ENCODE results near the gene NRXN3.

NRXN3 gene

DNA sequence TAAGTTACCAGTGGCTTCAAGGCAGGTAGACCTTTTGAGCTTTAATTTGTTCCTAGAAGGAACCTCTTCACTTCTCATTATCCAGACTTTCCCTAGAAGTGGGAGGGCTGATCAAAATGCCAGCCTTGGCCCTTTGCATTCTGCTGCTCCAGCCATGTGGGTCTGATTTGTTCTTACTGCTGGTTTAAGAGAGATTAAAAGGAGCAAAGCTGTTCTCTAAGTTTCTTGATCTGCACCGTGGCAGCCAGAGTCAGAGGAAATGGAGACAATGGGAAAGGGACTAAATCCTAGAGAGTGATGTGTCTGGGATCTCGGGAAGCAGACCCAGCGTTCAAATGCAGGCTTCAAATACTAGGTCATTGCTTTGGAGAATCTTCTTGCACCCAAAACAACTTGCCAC is 1281.4 kb downstream of the NRXN3 start:
- ATAC-seq (no peak), DNase-seq (ENCODE audit: low spot score in 2 of 2) (no peak)
- Mint-ChIP-seq H3K4me1 (no peaks in the 10 kb centered on the region), H3K4me3 (no peak overlapping the region), H3K9me3 (peaks cover 8% of the 10 kb centered on the region), H3K27ac (no peak overlapping the region), H3K36me3 (no peaks in the 10 kb centered on the region)

DNA sequence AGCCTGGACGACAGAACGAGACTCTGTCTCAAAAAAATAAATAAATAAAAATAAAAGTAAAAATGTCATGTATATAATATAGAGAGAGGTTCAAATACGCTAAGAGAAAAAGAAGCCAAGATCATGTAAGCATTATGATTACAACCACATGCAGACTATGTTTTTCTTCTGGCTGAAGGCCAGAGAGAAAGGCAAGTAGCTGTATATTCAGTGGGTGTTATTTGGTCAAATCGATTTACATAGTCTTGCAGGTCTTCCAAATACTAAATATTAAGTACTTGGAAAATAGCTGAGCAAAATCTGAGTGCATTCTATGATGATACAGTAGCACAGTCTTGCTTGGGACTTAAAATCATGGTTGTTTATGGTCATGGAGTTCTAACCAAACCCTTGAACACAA is 1283.1 kb downstream of the NRXN3 start:
- H3K27ac Mint-ChIP-seq = no peak overlapping the region
- DNase-seq (ENCODE audit: low spot score in 2 of 2) (no peak), ATAC-seq (no peak)
- H3K4me1 Mint-ChIP-seq = no peaks in the 10 kb centered on the region
- H3K36me3 Mint-ChIP-seq = no peaks in the 10 kb centered on the region
- peaks cover 3% of the 10 kb centered on the region for H3K9me3 Mint-ChIP-seq
- H3K4me3 Mint-ChIP-seq = no peak overlapping the region

DNA sequence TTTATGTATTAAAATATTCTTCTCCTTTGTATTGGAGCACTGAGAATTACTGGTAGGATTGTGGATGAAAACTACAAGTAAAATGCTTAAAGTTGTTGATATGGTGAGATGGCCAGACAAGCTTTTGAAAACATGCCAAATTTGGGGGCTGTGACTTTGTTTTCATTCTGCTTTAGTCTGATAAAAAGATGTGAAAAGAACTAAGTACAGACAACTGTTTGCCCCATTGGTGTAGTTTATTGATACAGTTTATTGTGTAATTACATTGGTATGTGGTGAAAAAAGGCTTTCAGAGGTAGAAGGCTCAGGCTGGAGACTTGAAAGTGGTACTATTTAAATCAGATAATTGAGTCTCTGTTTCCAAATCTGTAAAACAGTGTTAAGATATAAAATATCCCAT is 1294.3 kb downstream of the NRXN3 start:
- H3K4me1 Mint-ChIP-seq = no peaks in the 10 kb centered on the region
- H3K9me3 Mint-ChIP-seq = peaks cover 7% of the 10 kb centered on the region
- DNase-seq (ENCODE audit: low spot score in 2 of 2) (no peak), ATAC-seq (no peak)
- no peak overlapping the region for H3K4me3 Mint-ChIP-seq
- H3K27ac Mint-ChIP-seq = no peak overlapping the region
- no peaks in the 10 kb centered on the region for H3K36me3 Mint-ChIP-seq

DNA sequence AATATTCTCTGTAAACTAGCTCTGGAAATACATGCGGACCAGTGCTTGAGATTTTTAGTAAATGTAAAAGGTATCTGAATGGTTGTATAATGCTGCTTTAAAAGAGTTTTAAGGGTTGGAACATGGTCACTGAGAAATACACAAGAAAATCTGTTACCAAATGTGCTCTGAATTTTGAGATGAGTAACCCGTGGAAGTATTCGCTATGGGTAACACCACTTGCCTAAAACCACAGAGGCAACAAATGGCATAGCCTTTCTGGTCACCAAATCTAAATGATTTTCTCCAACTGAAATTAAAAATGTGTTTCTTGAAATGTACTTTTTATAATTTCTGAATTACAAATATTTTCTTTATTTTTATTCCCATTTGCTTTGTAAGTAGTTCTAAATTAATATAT is 1295.5 kb downstream of the NRXN3 start:
- H3K27ac Mint-ChIP-seq = no peak overlapping the region
- no peaks in the 10 kb centered on the region for H3K4me1 Mint-ChIP-seq
- DNase-seq (ENCODE audit: low spot score in 2 of 2) (no peak), ATAC-seq (no peak)
- peaks cover 12% of the 10 kb centered on the region for H3K9me3 Mint-ChIP-seq
- H3K4me3 Mint-ChIP-seq = no peak overlapping the region
- H3K36me3 Mint-ChIP-seq = no peaks in the 10 kb centered on the region

DNA sequence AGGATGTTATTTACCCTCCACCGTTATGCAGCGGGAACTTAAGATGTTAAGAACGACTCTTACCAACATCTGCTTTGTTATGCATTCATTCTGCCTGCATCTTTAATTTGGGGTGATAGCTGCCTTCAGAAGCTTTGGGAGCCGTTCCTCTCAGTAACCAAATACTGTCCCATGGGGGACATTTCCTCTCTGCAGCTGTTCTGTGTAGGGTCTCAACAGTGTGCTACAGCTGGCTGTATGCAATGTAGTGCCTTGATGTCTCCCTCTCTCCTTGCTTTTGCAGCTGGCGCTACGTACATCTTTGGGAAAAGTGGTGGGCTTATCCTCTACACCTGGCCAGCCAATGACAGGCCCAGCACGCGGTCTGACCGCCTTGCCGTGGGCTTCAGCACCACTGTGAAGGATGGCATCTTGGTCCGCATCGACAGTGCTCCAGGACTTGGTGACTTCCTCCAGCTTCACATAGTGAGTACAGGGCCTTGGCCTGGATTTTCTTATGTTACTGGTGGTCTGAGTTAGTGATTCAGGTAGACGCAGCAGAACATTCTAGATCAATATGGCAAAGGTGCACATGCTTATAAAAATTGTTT is 1296.9 kb downstream of the NRXN3 start:
- ATAC-seq (peak; percentile 32), DNase-seq (ENCODE audit: low spot score in 2 of 2) (no peak)
- Mint-ChIP-seq H3K36me3 (no peaks in the 10 kb centered on the region), H3K4me1 (no peaks in the 10 kb centered on the region), H3K9me3 (peaks cover 10% of the 10 kb centered on the region), H3K4me3 (no peak overlapping the region), H3K27ac (no peak overlapping the region)

DNA sequence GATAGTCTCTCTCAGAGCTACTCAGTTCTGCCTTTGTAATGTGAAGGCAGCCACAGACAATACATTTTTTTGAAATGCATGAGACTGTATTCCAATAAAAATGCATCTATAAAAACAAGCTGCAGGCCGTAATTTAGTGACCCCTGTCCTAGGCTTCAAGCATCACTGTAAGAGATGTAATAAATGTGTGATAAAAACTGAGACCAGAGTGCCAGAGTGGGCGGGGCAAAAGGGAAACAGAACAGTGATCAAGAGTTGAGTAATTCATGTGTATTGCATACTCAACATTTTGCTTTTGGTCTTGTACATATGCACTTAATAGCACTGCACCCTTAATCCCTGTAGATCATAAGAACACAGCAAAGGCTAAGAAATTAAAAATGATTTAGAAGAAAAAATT is 1297.7 kb downstream of the NRXN3 start:
- DNase-seq (ENCODE audit: low spot score in 2 of 2) (no peak), ATAC-seq (no peak)
- no peak overlapping the region for H3K27ac Mint-ChIP-seq

DNA sequence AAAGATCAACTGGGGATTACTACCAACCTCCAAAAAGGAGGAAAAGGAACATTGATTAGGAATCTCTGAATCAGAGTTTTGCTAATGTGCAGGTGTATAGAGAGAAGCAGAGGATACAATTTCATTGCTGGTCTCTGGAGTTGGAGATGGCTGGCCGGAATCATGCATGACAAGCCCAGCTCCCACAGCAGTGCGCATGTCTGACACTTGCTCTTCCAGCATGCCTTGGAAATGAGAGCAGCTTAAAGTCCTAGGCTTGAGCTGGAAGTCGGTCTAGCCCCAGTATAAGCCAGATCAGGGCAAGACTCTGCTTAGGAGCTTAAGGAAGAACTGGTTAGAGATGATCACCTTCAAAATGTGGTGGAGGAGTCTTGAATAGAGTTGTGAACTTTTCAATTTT is 1298.3 kb downstream of the NRXN3 start:
- Mint-ChIP-seq H3K36me3 (no peaks in the 10 kb centered on the region), H3K4me1 (no peaks in the 10 kb centered on the region), H3K9me3 (peaks cover 10% of the 10 kb centered on the region), H3K4me3 (no peak overlapping the region), H3K27ac (no peak overlapping the region)
- ATAC-seq = no peak
- no peak for DNase-seq (ENCODE audit: low spot score in 2 of 2)

More for the DNA sequence above, 1297.7 kb downstream of the NRXN3 start:
- Mint-ChIP-seq H3K4me3 (no peak overlapping the region), H3K36me3 (no peaks in the 10 kb centered on the region), H3K4me1 (no peaks in the 10 kb centered on the region), H3K9me3 (peaks cover 10% of the 10 kb centered on the region)

DNA sequence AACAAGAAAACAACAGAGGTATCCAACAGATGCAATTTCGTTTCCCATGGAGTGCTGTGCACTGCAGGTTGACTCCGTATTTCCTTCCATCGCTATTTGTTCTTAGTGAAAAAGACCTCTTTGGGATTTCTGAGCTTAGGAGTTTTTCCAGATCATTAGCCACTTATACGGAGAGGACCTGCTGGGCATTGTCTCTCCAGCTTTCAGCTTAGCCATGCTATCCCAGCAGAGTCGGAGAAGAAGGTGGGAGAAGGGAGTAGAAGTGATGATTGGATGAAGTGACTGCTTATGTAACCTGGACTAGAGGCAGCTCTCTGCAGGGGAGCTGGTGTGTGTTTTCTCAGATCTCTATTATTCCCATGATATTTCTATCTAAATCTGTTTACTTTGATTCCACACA is 1303.5 kb downstream of the NRXN3 start:
- ATAC-seq = no peak
- H3K4me1 Mint-ChIP-seq = no peaks in the 10 kb centered on the region
- H3K4me3 Mint-ChIP-seq = no peak overlapping the region
- no peak for DNase-seq (ENCODE audit: low spot score in 2 of 2)
- no peaks in the 10 kb centered on the region for H3K36me3 Mint-ChIP-seq
- peaks cover 15% of the 10 kb centered on the region for H3K9me3 Mint-ChIP-seq
- H3K27ac Mint-ChIP-seq = no peak overlapping the region

DNA sequence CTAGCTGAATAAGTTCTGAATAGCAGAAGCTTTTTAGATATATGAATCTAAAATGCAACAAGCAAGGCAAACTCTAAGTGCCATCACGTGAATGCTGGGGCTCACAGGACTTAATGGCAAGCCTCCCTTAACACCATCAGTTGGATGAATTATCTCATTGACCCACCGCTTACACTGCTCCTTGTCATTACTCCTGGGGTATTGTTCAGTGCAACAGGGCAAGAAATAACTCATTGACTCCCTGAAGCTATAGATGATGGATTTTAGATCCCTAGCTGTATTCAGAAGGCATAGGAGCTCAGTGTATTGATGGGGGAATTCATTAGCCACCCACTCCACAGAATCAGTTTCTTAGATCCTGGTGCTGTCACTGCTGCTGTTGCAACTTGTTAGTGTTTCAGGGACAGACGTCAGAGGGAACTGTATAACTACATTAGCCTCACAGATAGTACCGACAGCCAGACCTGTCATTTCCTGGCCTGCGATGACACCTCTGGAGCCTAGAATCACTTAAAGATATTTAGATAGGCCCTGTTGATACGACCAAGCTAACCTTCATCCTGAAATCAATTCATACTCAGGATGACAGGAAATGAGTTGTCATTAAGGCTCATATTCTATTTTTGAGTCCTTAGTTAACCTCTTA is 1305.8 kb downstream of the NRXN3 start:
- no peak overlapping the region for H3K27ac Mint-ChIP-seq
- H3K4me3 Mint-ChIP-seq = no peak overlapping the region
- no peaks in the 10 kb centered on the region for H3K4me1 Mint-ChIP-seq
- no peak for DNase-seq (ENCODE audit: low spot score in 2 of 2)
- ATAC-seq = no peak
- H3K9me3 Mint-ChIP-seq = peaks cover 13% of the 10 kb centered on the region
- no peaks in the 10 kb centered on the region for H3K36me3 Mint-ChIP-seq

DNA sequence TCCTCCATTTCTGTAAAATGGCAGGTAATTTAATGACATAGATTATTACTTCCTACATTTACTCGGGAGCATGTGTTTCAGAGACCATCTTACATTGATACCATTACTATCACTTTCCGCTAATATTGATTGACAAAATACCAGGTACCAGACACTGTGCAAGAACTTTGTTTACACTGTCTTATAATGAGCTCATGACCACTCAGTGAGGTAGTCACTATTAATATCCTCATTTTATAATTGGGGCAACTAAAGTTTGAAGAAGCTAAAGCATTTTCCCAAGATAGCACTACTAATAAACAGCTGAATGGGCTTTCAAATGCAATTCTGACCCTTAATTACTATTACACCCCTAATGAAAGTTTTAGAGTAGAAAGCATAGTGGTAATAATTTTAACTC is 1306.4 kb downstream of the NRXN3 start:
- Mint-ChIP-seq H3K36me3 (no peaks in the 10 kb centered on the region), H3K4me3 (no peak overlapping the region), H3K9me3 (peaks cover 13% of the 10 kb centered on the region), H3K4me1 (no peaks in the 10 kb centered on the region), H3K27ac (no peak overlapping the region)
- ATAC-seq = no peak
- no peak for DNase-seq (ENCODE audit: low spot score in 2 of 2)

DNA sequence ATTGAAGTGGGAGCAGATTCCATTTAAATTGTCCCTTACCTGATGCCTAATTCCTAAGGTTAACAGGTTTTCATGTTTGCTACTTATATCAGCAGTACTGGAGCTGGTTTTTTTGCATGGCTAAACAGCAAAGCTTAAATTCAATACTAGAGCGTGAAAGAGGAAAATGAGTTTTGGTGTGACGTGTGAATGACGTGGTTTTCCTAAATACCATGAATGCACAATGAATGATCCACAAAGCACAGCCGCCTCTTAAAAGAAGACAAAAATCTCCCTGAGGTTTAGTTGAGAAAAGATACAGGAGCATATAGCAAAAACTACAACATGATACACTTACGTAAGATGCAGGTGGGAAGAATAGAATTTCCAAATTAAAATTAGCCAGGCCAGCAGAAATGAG is 1310.0 kb downstream of the NRXN3 start:
- H3K9me3 Mint-ChIP-seq = peaks cover 10% of the 10 kb centered on the region
- DNase-seq (ENCODE audit: low spot score in 2 of 2) (no peak), ATAC-seq (no peak)
- H3K36me3 Mint-ChIP-seq = no peaks in the 10 kb centered on the region
- no peak overlapping the region for H3K27ac Mint-ChIP-seq
- no peak overlapping the region for H3K4me3 Mint-ChIP-seq
- H3K4me1 Mint-ChIP-seq = no peaks in the 10 kb centered on the region

DNA sequence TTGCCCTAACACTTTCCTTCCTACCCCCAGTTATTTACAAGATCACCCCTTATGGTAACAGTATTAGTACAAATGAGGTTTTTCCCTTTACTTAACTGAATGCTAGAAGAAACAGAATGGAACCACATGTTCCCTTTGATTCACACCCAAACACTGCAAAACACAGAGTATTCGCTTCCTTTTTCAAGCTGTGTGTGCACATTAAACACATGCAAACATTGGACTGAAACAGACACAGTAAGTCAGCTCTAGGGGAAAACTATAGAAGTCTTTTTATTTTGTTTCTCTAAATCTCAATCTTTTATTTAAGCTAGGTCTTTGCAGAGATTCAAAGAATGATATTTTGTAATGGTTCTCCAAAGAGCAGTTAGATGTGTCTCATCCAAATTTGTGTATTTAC is 1312.7 kb downstream of the NRXN3 start:
- Mint-ChIP-seq H3K36me3 (no peaks in the 10 kb centered on the region), H3K27ac (no peak overlapping the region), H3K4me3 (no peak overlapping the region), H3K4me1 (no peaks in the 10 kb centered on the region), H3K9me3 (peaks cover 5% of the 10 kb centered on the region)
- no peak for ATAC-seq
- DNase-seq (ENCODE audit: low spot score in 2 of 2) = no peak

DNA sequence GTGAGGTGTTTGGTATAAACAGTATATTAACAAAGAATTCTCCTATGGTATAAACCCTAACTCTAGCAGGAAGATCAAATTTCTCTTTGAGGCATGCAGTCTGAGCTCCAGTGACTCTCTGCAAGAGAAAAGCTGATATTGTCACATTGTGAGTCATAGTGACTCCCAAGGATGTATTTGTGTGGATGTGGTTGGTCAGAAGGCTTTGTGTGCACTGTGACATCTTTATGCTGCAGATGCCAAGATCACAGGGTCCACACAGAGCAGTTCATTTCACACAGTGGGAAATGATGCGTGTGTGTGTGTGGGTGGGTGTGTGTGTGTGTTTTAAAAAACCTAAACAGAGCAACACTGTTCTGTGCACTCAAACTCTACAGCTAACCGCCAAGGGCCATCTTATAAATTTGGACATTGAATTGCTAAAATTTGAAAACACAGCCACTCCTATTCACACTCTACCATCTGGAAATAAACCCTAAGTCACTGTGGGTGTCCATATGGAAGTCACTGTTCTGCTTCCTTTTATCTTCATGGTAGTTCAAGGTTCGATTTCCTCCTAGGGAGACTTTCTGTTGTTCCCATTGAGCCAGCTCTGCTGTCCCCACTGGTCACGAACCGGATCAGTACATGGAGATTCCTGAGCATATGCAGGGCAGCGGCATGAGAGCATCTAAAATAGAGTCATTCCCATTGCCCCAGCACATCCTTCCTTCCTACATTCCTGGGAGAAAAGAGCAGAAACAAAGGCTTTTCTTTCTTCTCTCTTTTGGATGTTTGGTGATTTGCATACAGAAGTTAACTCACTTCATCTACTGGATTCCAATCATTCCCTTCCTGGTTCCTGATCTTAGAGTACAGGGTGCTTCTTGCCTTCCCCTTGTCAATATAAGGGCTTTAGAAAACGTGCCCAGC is 1313.6 kb downstream of the NRXN3 start:
- Mint-ChIP-seq H3K9me3 (peaks cover 10% of the 10 kb centered on the region), H3K27ac (no peak overlapping the region), H3K4me3 (no peak overlapping the region), H3K4me1 (no peaks in the 10 kb centered on the region), H3K36me3 (no peaks in the 10 kb centered on the region)
- no peak for DNase-seq (ENCODE audit: low spot score in 2 of 2)
- no peak for ATAC-seq

DNA sequence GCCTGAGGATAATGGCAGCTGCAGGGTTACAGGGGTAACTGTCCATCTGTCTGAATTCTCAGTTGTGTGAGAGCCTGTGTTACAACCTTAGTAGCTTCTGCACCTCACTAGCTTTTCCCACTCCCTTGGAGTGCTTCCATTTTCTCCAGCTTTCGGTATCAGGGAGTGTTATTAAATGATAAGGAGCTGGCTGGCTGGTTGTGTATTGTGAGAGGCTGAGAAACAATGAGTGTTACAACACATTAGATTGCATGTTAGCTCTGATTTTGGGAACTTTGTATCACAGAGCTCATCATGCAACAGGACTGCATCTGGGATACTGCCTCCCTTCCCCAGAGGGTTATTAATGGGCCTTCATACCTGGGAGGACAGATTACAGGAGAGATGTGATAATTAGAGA is 1317.5 kb downstream of the NRXN3 start:
- H3K4me3 Mint-ChIP-seq = no peak overlapping the region
- no peaks in the 10 kb centered on the region for H3K4me1 Mint-ChIP-seq
- no peaks in the 10 kb centered on the region for H3K36me3 Mint-ChIP-seq
- no peak for ATAC-seq
- no peak for DNase-seq (ENCODE audit: low spot score in 2 of 2)
- no peak overlapping the region for H3K27ac Mint-ChIP-seq
- H3K9me3 Mint-ChIP-seq = peaks cover 8% of the 10 kb centered on the region

DNA sequence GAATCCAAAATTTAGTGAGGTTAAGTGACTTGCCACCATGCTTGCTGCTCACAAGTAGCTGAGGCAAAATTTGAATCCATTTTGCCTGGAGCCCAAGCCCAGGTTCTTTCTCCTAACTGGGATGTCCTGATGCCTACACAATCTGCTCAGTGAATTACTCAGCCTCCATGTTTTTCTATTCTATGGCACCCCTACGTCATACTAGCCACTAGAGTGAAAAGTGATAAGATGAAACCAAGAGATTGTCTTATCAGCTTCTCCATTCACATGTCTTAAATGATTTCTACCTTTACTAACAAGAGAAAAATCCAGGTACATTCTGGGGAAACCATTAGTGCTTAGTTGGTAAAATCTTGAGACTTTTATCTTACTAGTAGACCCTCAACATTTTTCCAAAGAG is 1321.0 kb downstream of the NRXN3 start:
- Mint-ChIP-seq H3K4me1 (no peaks in the 10 kb centered on the region), H3K36me3 (no peaks in the 10 kb centered on the region), H3K27ac (no peak overlapping the region), H3K9me3 (peaks cover 14% of the 10 kb centered on the region), H3K4me3 (no peak overlapping the region)
- ATAC-seq (no peak), DNase-seq (ENCODE audit: low spot score in 2 of 2) (no peak)
